CD4-positive, alpha-beta T cell treated with Interleukin-21 for 1 hour (primary cell): ENCODE data around the gene ISY1.
"Not testable (repeated sequence)": the region's sequence is repeated elsewhere in the genome, so short reads cannot be mapped to it uniquely, and the experiment has no call there.

Experiments
- DNase-seq: peaks from one replicate; pipeline ENCODE4 v3.0.0-alpha.2; 2020

Gene ISY1

GRCh38 chr3:129120254-129121004 is 40.4 kb downstream of the ISY1 start:
- peak; percentile 94 for DNase-seq

DNA sequence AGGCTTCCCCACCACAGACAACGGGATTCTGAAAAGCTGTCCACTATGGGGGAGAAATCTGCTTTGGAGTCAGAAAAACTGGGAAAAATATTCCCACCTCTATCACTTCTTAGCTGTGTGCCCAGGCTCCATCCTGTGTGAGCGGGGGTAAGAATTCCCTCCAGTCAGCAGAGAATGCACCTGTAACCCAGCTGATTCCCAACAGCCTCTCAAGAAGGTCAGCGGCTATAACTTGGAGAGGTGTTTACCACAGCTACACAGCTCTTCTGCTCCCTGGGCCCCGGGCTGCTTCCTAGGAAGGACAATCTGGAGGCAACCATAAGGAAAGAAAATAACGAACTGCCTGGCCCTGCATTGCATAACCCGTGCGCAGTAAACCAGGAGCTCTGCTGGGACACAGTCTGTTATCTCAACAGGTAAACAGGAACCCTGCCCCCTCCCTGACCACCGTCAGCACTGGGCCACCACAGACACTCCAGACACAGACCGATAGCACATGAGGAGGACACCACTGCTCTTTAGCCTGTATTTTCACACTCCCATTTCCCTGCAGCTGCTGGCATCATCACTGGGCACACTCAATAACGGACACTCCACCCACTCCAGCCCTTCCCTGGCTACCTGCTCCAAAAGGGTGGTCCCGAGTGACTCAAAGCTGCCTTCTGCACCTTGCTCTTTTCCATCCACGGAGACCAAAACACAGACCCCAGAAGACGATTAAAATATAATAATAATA is 41.3 kb downstream of the ISY1 start:
- peak; percentile 15 for DNase-seq

DNA sequence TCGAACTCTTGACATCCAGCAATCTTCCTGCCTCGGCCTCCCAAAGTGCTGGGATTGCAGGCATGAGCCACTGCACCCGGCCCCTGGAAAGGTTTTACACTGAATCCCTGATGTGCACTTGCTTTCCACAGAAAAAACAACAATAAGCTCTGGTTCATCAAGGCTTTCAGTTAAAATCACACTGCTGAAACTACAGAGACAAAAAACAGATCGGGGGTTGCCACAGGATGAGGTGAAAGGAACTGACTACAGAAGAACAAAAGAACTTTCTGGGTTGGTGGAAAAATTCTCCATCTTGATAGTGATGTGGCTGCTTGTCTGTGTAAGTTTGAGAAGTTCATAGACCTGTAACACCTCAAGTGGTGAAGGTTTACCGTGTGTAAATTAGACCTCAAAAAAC is 42.1 kb downstream of the ISY1 start:
- peak; percentile 83 for DNase-seq

DNA sequence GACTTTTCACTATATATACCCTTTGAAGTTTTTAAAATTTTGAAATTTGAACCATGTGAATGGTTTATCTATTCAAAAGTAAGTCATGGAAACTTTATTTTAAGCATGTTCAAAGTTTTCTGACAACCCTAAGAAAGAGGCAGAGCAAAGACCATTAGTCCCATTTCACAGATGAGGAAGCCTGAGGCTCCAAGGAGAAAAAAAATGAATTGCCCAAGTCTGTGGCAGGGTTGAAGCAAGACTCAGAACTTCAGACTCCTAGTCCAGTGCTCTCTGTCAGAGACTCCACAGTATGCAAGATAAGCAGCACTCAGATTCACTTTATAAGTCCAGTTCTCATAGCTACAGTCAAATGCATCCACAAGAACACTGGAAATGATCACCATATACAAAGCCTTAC is 43.7 kb downstream of the ISY1 start:
- DNase-seq, result no peak

- peak; percentile 14 for DNase-seq
Observed at GRCh38 chr3:129116482-129116946, 44.3 kb downstream of the ISY1 start.

- DNase-seq, result no peak
Observed at GRCh38 chr3:129114455-129114854, 46.4 kb downstream of the ISY1 start.

DNA sequence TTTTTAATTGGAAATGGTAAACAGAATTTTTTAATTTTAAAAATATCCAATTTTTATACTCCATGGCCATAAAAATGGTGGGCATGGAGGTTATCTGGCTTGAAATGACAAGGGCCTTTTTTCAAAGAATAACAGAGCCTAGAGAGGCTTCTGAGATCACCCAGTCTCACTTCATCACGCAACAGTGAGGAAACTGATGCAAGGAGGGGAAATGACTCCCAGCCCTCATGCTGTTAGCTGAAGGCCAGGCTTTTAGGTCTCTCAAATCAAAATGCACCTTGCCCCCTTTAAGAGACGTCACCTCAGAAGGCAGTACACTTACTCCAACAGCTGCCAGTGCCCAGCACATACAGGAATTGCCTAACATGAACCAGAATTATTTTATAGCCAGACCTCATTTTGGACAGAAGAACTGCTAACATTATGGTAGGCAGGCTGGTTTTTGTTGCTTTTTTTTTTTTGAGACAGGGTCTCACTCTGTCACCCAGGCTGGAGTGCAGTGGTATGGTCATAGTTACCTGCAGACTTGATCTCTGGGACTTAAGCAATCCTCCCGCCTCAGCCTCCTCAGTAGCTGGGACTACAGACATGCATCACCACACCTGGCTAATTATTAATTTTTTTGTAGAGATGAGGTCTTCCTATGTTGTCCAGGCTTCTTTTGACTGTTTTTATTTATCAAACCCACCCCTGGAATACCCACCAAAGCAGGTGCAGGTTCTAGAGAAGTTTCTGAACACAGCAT is 48.4 kb downstream of the ISY1 start:
- no peak for DNase-seq

GRCh38 chr3:129111076-129111780 is 49.6 kb downstream of the ISY1 start:
- DNase-seq, result not testable (repeated sequence)

- DNase-seq, result no peak
Observed at GRCh38 chr3:129107793-129108192, 53.1 kb downstream of the ISY1 start.

- no peak for DNase-seq
Observed at GRCh38 chr3:129106866-129107565, 53.8 kb downstream of the ISY1 start.

- DNase-seq, result no peak
Observed at GRCh38 chr3:129106320-129106719, 54.5 kb downstream of the ISY1 start.

GRCh38 chr3:129105862-129106261 is 55.0 kb downstream of the ISY1 start:
- DNase-seq, result no peak

- DNase-seq, result no peak
Observed at GRCh38 chr3:129104498-129105079, 56.3 kb downstream of the ISY1 start.

GRCh38 chr3:129104051-129104450 is 56.8 kb downstream of the ISY1 start:
- DNase-seq, result no peak

DNA sequence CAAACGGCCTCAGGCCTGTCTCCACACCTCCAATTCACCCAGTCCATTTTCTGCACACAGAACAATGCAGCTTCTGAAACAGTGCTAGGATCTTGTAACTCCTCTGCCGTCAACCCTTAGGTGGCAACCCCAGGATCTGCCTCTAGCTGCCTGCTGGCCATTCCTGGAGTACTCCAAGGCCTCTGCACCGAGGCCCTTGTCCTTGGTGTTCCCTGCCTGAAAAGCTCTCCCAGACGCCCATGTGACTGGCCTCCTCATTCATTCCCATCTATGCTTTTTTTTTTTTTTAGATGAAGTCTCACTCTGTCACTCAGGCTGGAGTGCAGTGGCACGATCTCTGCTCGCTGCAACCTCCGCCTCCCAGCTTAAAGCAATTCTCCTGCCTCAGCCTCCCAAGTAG is 57.6 kb downstream of the ISY1 start:
- no peak for DNase-seq

DNA sequence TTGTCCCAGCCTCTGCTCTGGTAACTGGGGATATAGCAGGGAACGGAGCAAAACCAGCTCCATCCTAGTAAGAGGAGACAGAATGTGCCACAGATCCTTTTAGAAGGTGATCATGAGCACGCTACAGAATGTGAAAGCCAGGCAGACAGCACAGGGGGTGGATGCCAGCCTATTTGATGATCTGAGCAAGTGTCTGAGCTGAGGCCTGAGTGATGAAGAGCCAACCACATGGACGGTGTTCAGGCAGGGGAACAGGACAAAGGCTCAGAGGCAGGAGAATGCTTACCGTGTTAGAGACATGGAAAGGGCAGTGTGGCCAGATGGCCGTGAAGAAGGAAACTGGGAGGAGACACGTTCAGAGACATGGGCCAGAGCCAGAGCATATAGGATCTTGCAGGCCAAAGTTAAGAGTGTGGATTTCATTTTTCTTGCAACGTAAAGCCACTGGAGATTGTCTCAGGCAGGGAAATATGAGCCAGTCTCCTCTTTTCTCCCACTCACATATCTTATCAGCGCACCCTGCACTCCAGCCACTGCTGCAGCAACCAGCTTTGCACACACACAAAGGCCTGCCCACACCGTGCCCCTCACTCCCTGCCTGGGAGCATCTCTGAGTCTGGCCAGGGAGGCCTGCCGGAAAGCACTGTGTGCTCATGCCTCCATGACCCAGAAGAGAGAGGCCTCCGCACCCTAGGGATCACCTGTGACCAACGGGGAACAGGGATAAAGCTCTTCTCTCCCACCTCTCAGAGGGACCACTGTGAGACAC is 59.3 kb downstream of the ISY1 start:
- DNase-seq, result no peak

DNA sequence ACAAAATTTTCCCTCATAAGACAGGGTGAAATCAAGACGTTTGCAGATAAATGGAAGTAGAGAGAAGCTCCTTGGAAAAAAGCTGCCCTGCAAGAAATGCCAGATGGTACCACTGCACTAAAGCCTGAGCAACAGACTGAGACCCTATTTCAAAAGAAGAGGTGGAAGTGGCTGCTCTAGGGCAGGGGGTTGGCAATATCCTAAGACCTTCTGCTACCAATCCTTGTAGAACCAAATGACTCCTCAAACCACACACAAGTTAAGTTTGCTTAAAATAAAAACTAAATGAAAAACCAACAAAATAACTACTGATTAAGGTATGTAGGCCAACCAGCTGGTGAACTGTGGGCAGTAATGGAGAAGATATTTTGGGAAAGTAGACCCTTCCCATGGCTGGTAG is 60.6 kb downstream of the ISY1 start:
- DNase-seq, result no peak

GRCh38 chr3:129095285-129095684 is 65.6 kb downstream of the ISY1 start:
- DNase-seq, result no peak

DNA sequence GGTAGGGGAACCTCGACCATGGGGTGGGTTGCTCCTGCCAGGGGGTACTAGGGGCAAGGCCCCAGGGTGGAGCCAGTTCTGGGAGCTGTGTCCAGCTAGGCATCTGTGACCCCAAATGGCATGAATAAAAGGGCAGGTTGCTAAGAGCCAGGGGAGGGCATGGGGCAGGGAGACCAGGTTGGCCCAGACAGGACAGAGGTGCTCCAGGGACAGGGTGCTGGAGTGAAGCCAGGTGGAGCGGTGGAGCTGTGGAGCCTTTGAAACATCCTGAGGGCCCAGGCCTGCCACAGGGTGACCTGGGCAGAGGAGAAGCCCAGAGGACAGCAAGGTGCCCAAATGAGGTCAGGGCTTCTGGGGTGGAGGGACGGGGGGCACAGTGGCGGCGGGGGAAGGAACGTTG is 72.6 kb downstream of the ISY1 start:
- not testable (repeated sequence) for DNase-seq

GRCh38 chr3:129087904-129088303 is 73.0 kb downstream of the ISY1 start:
- DNase-seq, result peak; percentile 12

DNA sequence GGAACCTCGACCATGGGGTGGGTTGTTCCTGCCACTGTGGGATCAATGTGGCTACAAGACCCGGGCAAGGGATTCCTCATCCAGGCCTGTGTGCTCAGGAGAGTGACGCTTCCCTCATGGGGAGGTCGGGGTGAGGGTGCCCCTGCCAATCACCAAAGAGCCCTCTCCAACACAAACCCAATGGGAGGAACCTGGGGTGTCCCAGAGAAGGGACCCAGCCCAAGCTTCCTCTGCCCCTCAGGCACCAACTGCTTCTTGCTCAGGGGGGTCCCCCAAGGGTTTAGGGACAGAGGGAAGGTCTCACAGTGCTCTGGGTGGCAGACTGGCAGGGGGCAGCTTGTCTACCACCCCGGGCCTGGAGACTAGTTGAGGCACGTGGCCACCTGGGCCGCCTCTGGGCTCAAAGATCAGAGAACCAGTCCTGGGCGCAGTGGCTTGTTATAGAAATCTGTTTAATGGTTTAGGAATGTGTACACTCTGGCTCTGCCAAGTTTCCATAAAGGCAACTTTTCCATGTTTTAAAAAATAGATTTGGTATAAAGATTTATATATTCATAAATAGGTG is 73.6 kb downstream of the ISY1 start:
- DNase-seq, result no peak
